ENCODE measurements around the gene ABI2. TPM values are rescaled to one million over a fixed set of nuclear protein-coding genes. Genes with fewer than 3 reads are reported as not detected.

The ABI2 gene
- polyA plus RNA-seq, 4 donors: 85.6 to 101 (median 95.5) TPM

- no peak for DNase-seq (ENCODE audit: low read depth in 4 of 4, low spot score in 3 of 4)
These were observed 135.1 kb downstream of the ABI2 start for GRCh38 chr2:203463266-203463678.

DNA sequence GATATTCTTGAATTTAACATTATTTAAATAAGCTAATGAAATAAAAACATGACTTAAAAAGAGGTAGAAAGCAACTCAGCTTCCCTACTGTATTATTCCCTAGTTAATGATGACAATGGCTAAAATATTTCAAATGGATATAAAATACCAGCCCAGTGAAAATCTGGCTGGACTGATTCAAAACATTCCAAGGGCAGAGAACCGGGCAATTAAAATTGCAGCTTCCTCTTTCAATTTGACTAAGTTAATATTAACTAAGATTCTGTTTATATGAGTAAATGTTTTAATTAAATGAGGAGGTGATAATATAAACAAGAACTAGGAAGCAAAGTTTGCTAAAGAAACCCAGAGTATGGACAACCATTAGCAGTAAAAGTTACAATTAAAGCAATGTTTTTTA, 141.4 kb downstream of the ABI2 start:
- DNase-seq (ENCODE audit: low read depth in 4 of 4, low spot score in 3 of 4): no peak

DNA sequence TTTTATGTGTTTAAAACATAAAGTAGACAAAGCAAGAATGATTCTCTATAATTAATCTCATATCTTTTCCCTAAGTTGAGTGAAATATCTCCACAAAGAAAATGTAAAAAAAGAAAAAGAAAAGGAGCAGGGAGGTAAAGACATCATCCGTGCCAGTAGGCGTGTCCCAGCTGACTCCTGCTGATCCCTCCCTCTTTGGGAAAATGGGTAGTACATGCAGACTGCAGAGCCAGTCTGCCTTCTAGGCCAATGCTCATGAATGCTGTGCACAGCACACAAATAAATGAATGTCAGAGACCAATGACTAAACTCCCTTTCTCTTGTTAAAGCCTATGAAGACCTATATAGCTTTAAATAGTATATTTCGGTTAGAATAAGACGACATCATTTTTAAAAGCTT, 142.2 kb downstream of the ABI2 start:
- DNase-seq (ENCODE audit: low read depth in 4 of 4, low spot score in 3 of 4): no peak

DNA sequence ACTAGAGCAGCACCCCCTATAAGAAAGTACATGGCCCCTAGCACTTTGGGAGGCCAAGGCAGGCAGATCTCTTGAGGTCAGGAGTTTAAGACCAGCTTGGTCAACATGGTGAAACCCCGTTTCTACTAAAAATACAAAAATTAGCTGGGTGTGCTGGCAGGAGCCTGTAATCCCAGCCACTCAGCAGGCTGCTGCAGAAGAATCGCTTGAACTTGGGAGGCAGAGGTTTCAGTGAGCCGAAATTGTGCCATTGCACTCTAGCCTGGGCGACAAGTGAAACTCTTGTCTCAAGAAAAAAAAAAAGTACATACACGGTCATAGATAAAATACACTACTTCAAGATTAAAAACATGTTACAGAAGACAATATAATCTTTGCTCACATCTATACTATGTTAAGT, 143.1 kb downstream of the ABI2 start:
- no peak for DNase-seq (ENCODE audit: low read depth in 4 of 4, low spot score in 3 of 4)

DNA sequence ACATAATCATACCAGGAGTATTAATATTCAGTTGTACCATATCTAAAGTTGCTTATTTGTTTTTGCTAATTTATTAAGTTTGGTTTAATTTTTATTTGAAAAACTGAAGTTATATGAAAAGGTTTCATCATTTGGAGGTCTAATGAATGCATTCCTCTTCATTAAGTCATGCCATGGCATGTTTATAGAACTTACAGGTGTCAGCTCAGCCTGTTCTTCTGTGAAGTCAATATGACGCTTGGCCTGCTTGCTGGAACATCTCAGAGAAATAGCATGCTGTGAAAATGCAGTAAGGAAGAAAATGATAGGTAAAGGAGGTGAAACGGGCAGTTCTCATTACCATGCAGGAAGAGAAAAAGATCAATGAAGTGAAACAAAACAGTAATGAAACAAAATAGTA, 148.7 kb downstream of the ABI2 start:
- DNase-seq (ENCODE audit: low read depth in 4 of 4, low spot score in 3 of 4): no peak

DNA sequence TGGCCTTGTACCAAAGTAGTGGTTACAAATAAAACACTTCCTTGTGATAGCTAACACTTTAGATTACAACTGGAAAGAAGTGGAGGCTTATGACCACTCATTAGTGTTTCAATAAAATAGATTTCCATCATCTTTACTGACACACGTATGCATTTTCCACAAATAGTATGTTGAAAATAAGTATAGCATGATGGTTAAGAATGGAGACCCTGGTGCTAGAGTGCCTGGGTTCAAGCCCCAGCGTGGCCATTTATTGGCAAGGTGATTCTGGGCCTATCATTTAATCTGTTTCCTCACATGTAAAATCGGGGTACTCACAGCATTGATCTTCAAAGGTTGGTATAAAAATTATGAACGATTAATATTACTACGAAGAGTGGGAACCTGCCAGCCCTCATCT, 152.4 kb downstream of the ABI2 start:
- no peak for DNase-seq (ENCODE audit: low read depth in 4 of 4, low spot score in 3 of 4)

DNA sequence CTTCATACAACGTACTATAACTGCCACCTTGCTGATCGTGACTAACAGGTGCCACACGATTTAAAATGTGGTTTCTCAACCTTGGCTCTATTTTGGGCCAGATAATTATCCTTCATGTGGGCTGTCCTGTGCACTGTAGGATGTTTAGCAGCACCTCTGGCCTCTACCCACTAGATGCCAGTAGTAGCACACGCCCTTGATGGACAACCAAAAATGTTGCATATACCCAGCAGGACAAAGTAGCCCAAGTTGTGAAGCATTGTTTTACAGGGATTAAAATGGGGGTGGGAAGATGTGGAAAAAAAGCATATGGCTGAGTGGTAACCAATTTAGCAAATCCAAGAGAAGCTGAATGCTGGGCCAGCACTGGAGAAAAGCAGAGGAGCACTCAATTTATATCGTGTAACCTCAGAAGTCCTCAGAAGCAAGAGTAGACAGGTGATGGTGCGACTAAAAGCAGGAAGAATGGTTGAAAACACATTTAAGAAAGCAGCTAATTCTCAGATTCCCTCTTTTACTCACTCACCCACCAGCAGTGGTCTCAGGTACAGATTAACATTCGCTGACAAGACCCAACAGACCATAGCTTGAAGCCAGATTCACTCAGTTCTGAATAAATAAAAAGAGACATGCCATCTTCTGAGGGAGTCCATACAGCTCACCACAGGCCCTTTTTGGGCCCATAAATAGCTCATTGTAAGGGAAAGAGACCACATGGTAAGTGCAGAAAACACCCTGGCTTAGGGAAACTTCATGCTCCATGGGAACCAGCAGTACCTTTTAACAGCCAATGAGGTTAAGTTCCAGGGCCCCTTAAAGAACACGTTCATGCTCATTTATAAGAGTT, 156.3 kb downstream of the ABI2 start:
- DNase-seq (ENCODE audit: low read depth in 4 of 4, low spot score in 3 of 4): no peak

GRCh38 chr2:203489531-203489930, 161.3 kb downstream of the ABI2 start:
- DNase-seq (ENCODE audit: low read depth in 4 of 4, low spot score in 3 of 4): no peak

GRCh38 chr2:203490391-203490790, 162.2 kb downstream of the ABI2 start:
- DNase-seq (ENCODE audit: low read depth in 4 of 4, low spot score in 3 of 4): no peak

DNA sequence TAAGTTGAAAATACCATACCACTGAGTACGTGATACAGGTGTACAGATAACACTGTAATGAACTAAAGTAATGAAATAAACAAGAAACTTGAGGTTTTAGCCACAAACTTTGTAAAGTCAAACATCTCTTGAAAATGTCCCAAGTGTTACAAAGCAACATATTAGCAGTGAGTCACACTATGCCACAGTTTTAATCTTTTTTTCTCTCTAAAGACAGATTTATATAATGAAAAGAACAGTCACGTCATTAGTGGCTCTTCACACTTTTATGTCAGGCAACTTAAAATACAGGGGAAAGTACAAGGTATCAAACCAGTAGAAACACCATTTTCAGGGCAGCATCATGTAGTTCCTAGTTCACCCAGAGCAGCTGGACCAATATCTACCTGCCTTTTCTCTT, 164.8 kb downstream of the ABI2 start:
- no peak for DNase-seq (ENCODE audit: low read depth in 4 of 4, low spot score in 3 of 4)

Other genes starting within 250 kb of the ABI2 start
- 10 to 100 TPM; 19.8 to 23.9 (median 23.1) TPM for gene CYP20A1, start 89.4 kb upstream of the ABI2 start, polyA plus RNA-seq (ENCODE audit: insufficient read length in 4 of 4)
- gene RAPH1, start 206.9 kb downstream of the ABI2 start, polyA plus RNA-seq (ENCODE audit: insufficient read length in 4 of 4): 10 to 100 TPM; 14.4 to 22.0 (median 15.8) TPM